ENCODE results near the gene BRI3BP.
A peak's percentile ranks its signal among the peaks of the same experiment; 100 is the strongest.
"Not testable (repeated sequence)": the region's sequence is repeated elsewhere in the genome, so short reads cannot be mapped to it uniquely, and the experiment has no call there.

BRI3BP gene

DNA sequence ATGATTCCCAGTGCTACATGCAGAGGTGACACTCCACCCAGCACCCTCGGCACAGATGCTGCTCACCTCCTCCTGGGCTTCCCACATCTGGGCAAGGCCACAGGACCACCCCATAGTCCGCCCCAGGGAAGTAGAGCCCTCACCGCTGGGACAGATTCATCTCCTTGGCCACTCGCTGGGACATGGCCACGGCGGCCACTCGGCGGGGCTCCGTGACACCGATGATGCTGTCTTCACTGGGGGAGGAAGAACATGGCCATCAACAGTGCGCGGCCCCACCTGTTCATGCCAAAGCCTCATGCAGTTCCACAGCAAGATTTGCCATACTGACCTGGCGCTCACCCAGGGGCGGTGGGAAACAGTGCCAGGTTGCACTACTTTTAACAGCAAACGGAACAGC lies 18.2 kb upstream of the BRI3BP start:
- no peak overlapping the region for H3K4me3 ChIP-seq (ENCODE audit: low read depth, low read length)
- TF ChIP-seq, protein P1, sequence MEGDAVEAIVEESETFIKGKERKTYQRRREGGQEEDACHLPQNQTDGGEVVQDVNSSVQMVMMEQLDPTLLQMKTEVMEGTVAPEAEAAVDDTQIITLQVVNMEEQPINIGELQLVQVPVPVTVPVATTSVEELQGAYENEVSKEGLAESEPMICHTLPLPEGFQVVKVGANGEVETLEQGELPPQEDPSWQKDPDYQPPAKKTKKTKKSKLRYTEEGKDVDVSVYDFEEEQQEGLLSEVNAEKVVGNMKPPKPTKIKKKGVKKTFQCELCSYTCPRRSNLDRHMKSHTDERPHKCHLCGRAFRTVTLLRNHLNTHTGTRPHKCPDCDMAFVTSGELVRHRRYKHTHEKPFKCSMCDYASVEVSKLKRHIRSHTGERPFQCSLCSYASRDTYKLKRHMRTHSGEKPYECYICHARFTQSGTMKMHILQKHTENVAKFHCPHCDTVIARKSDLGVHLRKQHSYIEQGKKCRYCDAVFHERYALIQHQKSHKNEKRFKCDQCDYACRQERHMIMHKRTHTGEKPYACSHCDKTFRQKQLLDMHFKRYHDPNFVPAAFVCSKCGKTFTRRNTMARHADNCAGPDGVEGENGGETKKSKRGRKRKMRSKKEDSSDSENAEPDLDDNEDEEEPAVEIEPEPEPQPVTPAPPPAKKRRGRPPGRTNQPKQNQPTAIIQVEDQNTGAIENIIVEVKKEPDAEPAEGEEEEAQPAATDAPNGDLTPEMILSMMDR (IDR thresholded peaks at IDR 0.05; ENCODE audit: low read depth, low read length), result no peak

- no peak overlapping the region for H3K4me3 ChIP-seq (ENCODE audit: low read depth, low read length)
- TF ChIP-seq, protein P1 (IDR thresholded peaks at IDR 0.05; ENCODE audit: low read depth, low read length), result no peak
Observed at GRCh38 chr12:124976999-124977398, 16.4 kb upstream of the BRI3BP start.

DNA sequence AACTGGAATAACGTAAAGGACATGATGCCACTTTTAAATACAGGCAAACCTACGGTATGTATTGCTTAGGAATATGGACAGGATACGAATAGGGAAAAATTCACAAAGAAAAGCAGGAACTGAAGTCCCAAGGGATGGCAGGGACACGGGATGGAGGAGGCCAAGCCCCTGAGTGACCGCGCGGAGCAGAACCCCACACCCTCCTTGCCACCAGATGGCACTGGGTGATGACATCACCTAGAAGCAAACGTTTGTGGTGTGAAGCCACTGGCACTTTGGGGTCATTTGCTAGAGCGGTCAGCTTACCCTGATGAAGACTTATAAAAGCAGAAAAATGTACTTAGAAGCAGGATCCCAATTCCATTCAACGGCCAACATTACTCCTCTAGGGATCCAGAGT lies 13.9 kb upstream of the BRI3BP start:
- TF ChIP-seq, protein P1 (IDR thresholded peaks at IDR 0.05; ENCODE audit: low read depth, low read length), result no peak
- H3K4me3 ChIP-seq (ENCODE audit: low read depth, low read length), result no peak overlapping the region

DNA sequence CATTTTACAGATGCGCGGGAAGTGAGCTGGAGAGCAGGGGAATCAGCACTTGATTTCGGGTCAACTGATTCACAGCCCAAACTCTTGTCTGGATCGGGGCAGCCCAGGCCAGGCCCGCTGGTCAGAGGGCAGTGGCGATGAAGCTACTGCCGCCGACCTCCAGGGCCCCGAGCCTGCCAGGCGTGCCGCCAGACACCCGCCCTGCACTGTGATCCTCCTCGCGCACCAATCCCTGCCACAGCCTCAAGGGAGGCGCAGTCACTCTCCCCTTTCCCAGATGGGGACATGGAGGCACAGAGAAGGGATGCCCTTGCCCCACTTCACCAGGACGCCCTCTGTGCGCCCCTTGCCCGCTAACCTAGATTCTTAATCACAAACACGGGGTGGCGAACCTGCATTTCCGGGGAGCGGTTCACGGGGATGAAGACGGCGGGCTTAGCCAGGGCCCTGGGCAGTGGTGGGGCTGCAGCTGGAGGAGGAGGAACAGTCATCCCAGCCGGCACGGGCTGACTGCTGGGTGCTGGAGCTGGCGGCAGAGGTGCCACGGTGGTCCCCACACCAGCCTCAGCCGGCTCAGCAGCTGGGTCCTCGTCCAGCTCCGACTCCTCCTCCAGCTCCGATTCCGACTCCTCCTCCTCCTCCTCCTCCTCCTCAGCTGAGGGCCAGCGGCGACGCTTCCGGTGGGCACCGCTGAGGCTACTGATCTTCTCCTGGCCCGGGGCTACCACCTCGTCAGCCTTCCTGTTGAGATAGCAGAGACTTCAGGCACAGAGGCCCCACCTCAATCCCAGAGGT lies 13.2 kb upstream of the BRI3BP start:
- TF ChIP-seq, protein P1 (IDR thresholded peaks at IDR 0.05; ENCODE audit: low read depth, low read length), result no peak

GRCh38 chr12:124986876-124987275 lies 6.6 kb upstream of the BRI3BP start:
- not testable (repeated sequence) for H3K4me3 ChIP-seq (ENCODE audit: low read depth, low read length)

More for the DNA sequence above, 13.2 kb upstream of the BRI3BP start:
- H3K4me3 ChIP-seq (ENCODE audit: low read depth, low read length), result no peak overlapping the region

- TF ChIP-seq, protein P1 (IDR thresholded peaks at IDR 0.05; ENCODE audit: low read depth, low read length), result no peak
- peak overlapping the region; percentile 49 for H3K4me3 ChIP-seq (ENCODE audit: low read depth, low read length)
Observed at GRCh38 chr12:124992874-124993625, 395 bp upstream of the BRI3BP start.

GRCh38 chr12:124994437-124994975 lies 1.1 kb downstream of the BRI3BP start:
- H3K4me3 ChIP-seq (ENCODE audit: low read depth, low read length), result peak overlapping the region; percentile 58
- TF ChIP-seq, protein P1 (IDR thresholded peaks at IDR 0.05; ENCODE audit: low read depth, low read length), result no peak

Measured in WI38 (cell line).